ENCODE data around the gene KLF6.

- TF ChIP-seq GATA2 (IDR thresholded peaks at IDR 0.05; ENCODE audit: low read depth, low read length) (no peak), GATA3 (IDR thresholded peaks at IDR 0.05; ENCODE audit: low read depth, low read length) (no peak)
Measured at GRCh38 chr10:3834404-3834803, 49.4 kb upstream of the KLF6 start.
